Heart right ventricle (tissue), 16 donors: ENCODE data around the gene MRPS18A. TPM values are rescaled to one million over a fixed set of nuclear protein-coding genes. Genes with fewer than 3 reads are reported as not detected.

ENCODE experiments used
- ATAC-seq, 8 donors: fragments of 200-7000 bp; cut with Tn5 transposase; one replicate each; pipeline ENCODE4 v1.9.1; 2020; ENCODE audit warnings: mild to moderate bottlenecking in 8 of 8, moderate library complexity in 8 of 8, moderate number of reproducible peaks in 1 of 8
- DNase-seq, 2 donors: peaks; one replicate each; pipeline ENCODE4 v3.0.0-alpha.2; 2020
- H3K27ac ChIP-seq, 10 donors: fragments of 200-600 bp; sonication (generic) in 2 of 10; one replicate each; pipeline versions ENCODE4 v1.5.0 to v1.8.0; 2020 to 2022; ENCODE audit warnings: mild to moderate bottlenecking in 3 of 10
- H3K27me3 ChIP-seq, 7 donors: fragments of 200-600 bp; one replicate each; pipeline ENCODE4 v1.8.0; 2021 to 2022; ENCODE audit warnings: mild to moderate bottlenecking in 2 of 7
- H3K36me3 ChIP-seq, 9 donors: fragments of 200-600 bp; sonication (generic) in 1 of 9; one replicate each; pipeline versions ENCODE4 v1.5.0 to v1.8.0; 2020 to 2022; ENCODE audit warnings: mild to moderate bottlenecking in 2 of 9
- H3K4me1 ChIP-seq, 9 donors: fragments of 200-600 bp; sonication (generic) in 1 of 9; one replicate each; pipeline versions ENCODE4 v1.5.0 to v1.8.0; 2020 to 2022; ENCODE audit warnings: mild to moderate bottlenecking in 4 of 9
- H3K4me3 ChIP-seq, 10 donors: fragments of 200-600 bp; sonication (generic) in 2 of 10; one replicate each; pipeline versions ENCODE4 v1.5.0 to v1.8.0; 2020 to 2022; ENCODE audit warnings: mild to moderate bottlenecking in 7 of 10, moderate library complexity in 2 of 10
- H3K9me3 ChIP-seq, 11 donors: fragments of 200-600 bp in 10 of 11; sonication (generic) in 2 of 11; one replicate each; pipeline versions ENCODE4 v1.5.0 to v1.8.0; 2013 to 2022; ENCODE audit warnings: mild to moderate bottlenecking in 2 of 11, control low read depth in 1 of 11, moderate library complexity in 1 of 11
- CTCF ChIP-seq, 9 donors: fragments of 200-600 bp; sonication (generic) in 2 of 9; IDR thresholded peaks; one replicate each; pipeline versions ENCODE4 v1.5.0 to v1.8.0; 2021 to 2022; ENCODE audit warnings: antibody characterized with exemption in 9 of 9, mild to moderate bottlenecking in 5 of 9, moderate library complexity in 1 of 9
- WGBS, 2 donors: extraction: QIAGEN DNeasy Blood & Tissue Kit; methylation state at CpG; one replicate each; pipeline ENCODE4 v1.1.7; 2013; ENCODE audit warnings: inconsistent platforms in 1 of 2; 5-methylcytosine and 5-hydroxymethylcytosine counted together
- intact Hi-C, 10 donors: fragments of 100-400 bp; cut with DNase I; formaldehyde crosslinking; loops; one replicate each; pipeline versions ENCODE4 v1.11.1 to v1.14.2; 2022
- polyA plus RNA-seq, 2 donors: library from polyadenylated mRNA; stranded (reverse); fragments of 200-250 nt; gene quantifications; one replicate each; pipeline ENCODE4 v1.2.3, GENCODE V29; 2013
- total RNA-seq, 10 donors: library from RNA; stranded (reverse); fragmentation: NEBNext Ultra II Directional in 3 of 10; extraction: Animal tissue kit (Norgen Biotek cat#: 25700) in 3 of 10; gene quantifications; one replicate each; pipeline versions ENCODE4 v1.2.1 to v1.2.4, GENCODE V29; 2021 to 2023
- donor health status: Arrhythmogenic right ventricular cardiomyopathy.
- donor health status: ischemic (EF 13 %, LVEDD 7.1; RV severe dilation, severe dysfunction).
- donor health status: healthy with polysubstance abuse.
- donor health status: DM: no; HTN: yes; CAD: no.
- donor health status: DM: no; HTN: no; CAD: no.
- donor health status: ischemic (EF 25% LVEDD 6.9; RV normal size, moderate dysfunction).
- donor health status: ischemic (EF 25% LVEDD 5.7; RV mildly dilated, moderate dysfunction).
- donor health status: healthy.
- donor health status: DM: yes; HTN: yes; CAD: no.
- donor health status: Ischemic cardiomyopathy.
- donor health status: ischemic (EF 35%, LVEDD 5.7; RV mildly dilated, moderate dysfunction).
- donor health status: nonischemic (EF 11% LVEDD 7.7; RV severe dilation, severe dysfunction).
- donor health status: DM: yes; HTN: yes; CAD: no.
- donor health status: PGD.
- donor health status: ischemic (EF 29% LVEDD 5.4; RV normal size, mild dysfunction).
- donor health status: nonischemic (EF 23%, LVEDD 6.1; RV moderate dilation, normal function).

Gene MRPS18A
- total and polyA plus RNA-seq, 12 donors = 30.4 to 103 (median 40.6) TPM

- no peaks in the 10 kb centered on the region for H3K27me3 ChIP-seq
- ATAC-seq (no peak), DNase-seq (no peak)
- no peak overlapping the region for H3K4me3 ChIP-seq
- H3K27ac ChIP-seq = no peak overlapping the region
- peaks cover 0 to 69% (median 32%) of the 10 kb centered on the region in 9 donors for H3K36me3 ChIP-seq
- WGBS, 2 donors = 90 to 92% methylated on average over 21 of the region's 21 CpGs
- no peaks in the 10 kb centered on the region for H3K9me3 ChIP-seq
- no peak for TF ChIP-seq CTCF (IDR thresholded peaks at IDR 0.05)
- intact Hi-C loops = no loop called here
- peaks cover 11 to 55% (median 41%) of the 10 kb centered on the region in 9 donors for H3K4me1 ChIP-seq
Measured at GRCh38 chr6:43639984-43640800, 47.4 kb downstream of the MRPS18A start.

GRCh38 chr6:43636308-43636659 is 51.3 kb downstream of the MRPS18A start:
- Histone ChIP-seq H3K27ac (peak overlapping the region; percentile 49 to 97 (median 90)), H3K9me3 (no peaks in the 10 kb centered on the region), H3K4me3 (peak overlapping the region; percentile 53 to 95 (median 80)), H3K4me1 (peaks cover 11 to 52% (median 38%) of the 10 kb centered on the region in 9 donors), H3K27me3 (no peaks in the 10 kb centered on the region), H3K36me3 (peaks cover 0 to 48% (median 26%) of the 10 kb centered on the region in 9 donors)
- no peak for DNase-seq
- WGBS, 2 donors = 15 to 20% methylated on average over 7 of the region's 7 CpGs
- peak in 6 of 8 donors; percentile 5 to 25 (median 17) for ATAC-seq
- intact Hi-C loops = no loop called here
- TF ChIP-seq CTCF (IDR thresholded peaks at IDR 0.05) = no peak

GRCh38 chr6:43635387-43636307 is 51.9 kb downstream of the MRPS18A start, which contains the start of gene MAD2L1BP:
TSS of gene MAD2L1BP (plus strand) at chr6:43635840. CDS start at chr6:43635876, 36 bp downstream.
- WGBS, 2 donors = 4% methylated on average over 48 of the region's 48 CpGs
- intact Hi-C loops = no loop called here
- ATAC-seq = peak; percentile 86 to 96 (median 94)

More at GRCh38 chr6:43635387-43636307, 51.9 kb downstream of the MRPS18A start, which contains the start of gene MAD2L1BP:
- Histone ChIP-seq H3K36me3 (peaks cover 0 to 42% (median 20%) of the 10 kb centered on the region in 9 donors), H3K27me3 (no peaks in the 10 kb centered on the region), H3K4me1 (peaks cover 11 to 58% (median 42%) of the 10 kb centered on the region in 9 donors), H3K9me3 (no peaks in the 10 kb centered on the region), H3K27ac (peak within 1 kb of the TSS; percentile 49 to 97 (median 90)), H3K4me3 (peak within 1 kb of the TSS; percentile 53 to 95 (median 80))
- TF ChIP-seq CTCF (IDR thresholded peaks at IDR 0.05) = no peak
- DNase-seq = peak; percentile 86
